GM12874 (cell line): ENCODE measurements around the gene FBXL5.

Experiments
- CTCF ChIP-seq: IDR thresholded peaks from 2 replicates; pipeline ENCODE4 v1.5.1; 2011; ENCODE audit warnings: low read depth, mild to moderate bottlenecking, control low read depth, low read length, moderate library complexity; ENCODE audit not compliant: insufficient read depth

Gene FBXL5

GRCh38 chr4:15569746-15570145 is 85.4 kb downstream of the FBXL5 start:
- no peak for TF ChIP-seq CTCF

DNA sequence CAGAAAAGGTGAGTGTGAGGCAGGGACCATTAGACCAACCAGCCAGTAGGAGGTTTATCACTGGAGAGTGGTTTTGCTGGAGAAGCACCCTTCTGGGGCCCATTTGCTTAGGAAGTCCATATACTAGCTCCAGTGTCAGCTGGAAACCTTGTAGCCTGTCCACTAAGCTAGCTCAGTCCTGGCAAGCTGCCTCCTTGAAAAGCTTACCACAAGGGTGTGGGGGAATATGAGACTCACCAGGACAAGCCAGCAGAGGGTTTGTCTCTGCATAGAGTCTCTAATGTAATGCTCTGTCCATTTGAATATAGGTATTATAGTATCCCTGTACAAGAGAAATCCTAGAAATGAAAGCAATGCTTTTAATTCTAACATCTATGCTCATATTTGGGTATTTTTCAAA is 86.3 kb downstream of the FBXL5 start:
- TF ChIP-seq CTCF = no peak

DNA sequence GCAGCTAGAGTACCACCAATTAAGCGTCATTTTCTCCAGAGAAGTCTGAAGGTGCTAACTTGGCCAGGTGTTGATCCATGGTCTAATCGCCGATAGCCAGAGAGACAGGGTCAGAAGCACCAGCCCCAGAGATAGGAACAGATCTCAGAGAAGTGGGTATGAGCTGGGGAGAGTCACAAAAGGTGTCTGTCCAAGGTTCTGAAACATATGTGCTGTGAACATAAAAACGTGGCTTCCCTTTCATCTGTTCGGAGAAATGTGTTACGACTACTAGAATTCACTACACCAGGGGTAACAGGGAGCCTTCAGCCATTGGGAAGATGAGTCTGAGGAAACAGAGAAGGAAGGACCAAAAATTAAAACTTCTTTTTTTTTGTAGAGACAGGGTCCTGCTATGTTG is 91.3 kb downstream of the FBXL5 start:
- TF ChIP-seq CTCF = no peak

GRCh38 chr4:15562623-15563022 is 92.5 kb downstream of the FBXL5 start:
- no peak for TF ChIP-seq CTCF

- TF ChIP-seq CTCF = no peak
Measured at GRCh38 chr4:15562114-15562513, 93.0 kb downstream of the FBXL5 start.

DNA sequence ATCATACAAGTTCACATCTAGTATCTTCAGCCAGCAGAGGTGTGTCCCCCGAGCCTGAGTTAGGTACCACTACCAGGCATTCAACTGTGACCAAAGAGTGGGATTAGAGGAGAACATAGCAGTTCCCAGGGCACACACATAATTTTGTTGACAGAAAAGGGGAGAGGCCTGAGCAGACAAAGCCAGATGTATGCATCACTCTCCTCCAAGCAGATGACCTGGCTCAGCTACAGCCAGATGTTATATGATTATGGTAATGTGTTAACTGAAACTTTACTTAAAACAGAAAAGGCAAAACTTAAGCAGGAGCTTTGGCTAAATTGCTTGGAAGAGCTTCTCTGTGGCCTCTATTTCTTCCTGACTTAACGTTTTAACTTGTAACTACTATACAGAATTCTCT is 96.6 kb downstream of the FBXL5 start:
- no peak for TF ChIP-seq CTCF

- TF ChIP-seq CTCF = no peak
Measured at GRCh38 chr4:15557786-15558550, 97.2 kb downstream of the FBXL5 start.
